Left cardiac atrium (tissue), 4 donors: ENCODE measurements around the gene MPL. TPM values are rescaled to one million over a fixed set of nuclear protein-coding genes. Genes with fewer than 3 reads are reported as not detected.

Experiments used
- ATAC-seq, 2 donors: fragments of 200-7000 bp; cut with Tn5 transposase; one replicate each; pipeline ENCODE4 v1.9.1; 2020; ENCODE audit warnings: mild to moderate bottlenecking in 2 of 2, moderate library complexity in 2 of 2
- DNase-seq: peaks from one replicate; pipeline ENCODE4 v3.0.0-alpha.2; 2020
- intact Hi-C, 2 donors: fragments of 100-400 bp; cut with DNase I; formaldehyde crosslinking; loops; one replicate each; pipeline versions ENCODE4 v1.14.1 to v1.15.1; 2022 to 2023
- total RNA-seq, 2 donors: library from RNA; stranded (reverse); fragmentation: NEBNext Ultra II Directional; extraction: Animal tissue kit (Norgen Biotek cat#: 25700); gene quantifications; one replicate each; pipeline ENCODE4 v1.2.1, GENCODE V29; 2021
- donor health status: DM: no; HTN: yes; CAD: no.
- donor health status: DM: no; HTN: yes; CAD: no; lungs with severe emphysema.
- donor health status: DM: yes; HTN: yes; CAD: no.
- donor health status: Dilated cardiomyopathy.

MPL gene
- total RNA-seq, 2 donors from 2014 or later = 0.44 to 0.65 TPM

- intact Hi-C loops = loop anchor here in 1 of 2 donors (5.0 kb wide), 1 partner anchor 68 kb away; no protein-coding TSS in a partner anchor
- no peak for ATAC-seq
- peak; percentile 30 for DNase-seq
Observed at GRCh38 chr1:43304771-43305300, 32.8 kb upstream of the MPL start.

GRCh38 chr1:43305461-43305860 is 32.2 kb upstream of the MPL start:
- intact Hi-C loops = no loop called here
- DNase-seq = peak; percentile 8
- ATAC-seq = no peak

- intact Hi-C loops = no loop called here
- DNase-seq = peak; percentile 12
- no peak for ATAC-seq
Observed at GRCh38 chr1:43305926-43306687, 31.5 kb upstream of the MPL start.

- no peak for ATAC-seq
- peak; percentile 25 for DNase-seq
- intact Hi-C loops = no loop called here
Observed at GRCh38 chr1:43306688-43307457, 30.7 kb upstream of the MPL start.

GRCh38 chr1:43307458-43308158 is 30.0 kb upstream of the MPL start:
- ATAC-seq (no peak), DNase-seq (peak; percentile 18)
- intact Hi-C loops = no loop called here

GRCh38 chr1:43308635-43309404 is 28.8 kb upstream of the MPL start:
- ATAC-seq = no peak
- intact Hi-C loops = no loop called here
- peak; percentile 12 for DNase-seq

- ATAC-seq (no peak), DNase-seq (no peak)
- intact Hi-C loops = no loop called here
Observed at GRCh38 chr1:43309405-43310025, 28.1 kb upstream of the MPL start.

GRCh38 chr1:43311521-43311920 is 26.1 kb upstream of the MPL start:
- intact Hi-C loops = no loop called here
- DNase-seq = no peak
- ATAC-seq = no peak

- ATAC-seq (no peak), DNase-seq (no peak)
- intact Hi-C loops = no loop called here
Observed at GRCh38 chr1:43312212-43312623, 25.4 kb upstream of the MPL start.

GRCh38 chr1:43312663-43313515 is 24.7 kb upstream of the MPL start:
- ATAC-seq = no peak
- intact Hi-C loops = no loop called here
- no peak for DNase-seq

- intact Hi-C loops = no loop called here
- ATAC-seq = no peak
- no peak for DNase-seq
Observed at GRCh38 chr1:43313771-43314170, 23.8 kb upstream of the MPL start.

- intact Hi-C loops = no loop called here
- DNase-seq (no peak), ATAC-seq (no peak)
Observed at GRCh38 chr1:43314233-43314632, 23.4 kb upstream of the MPL start.

- peak; percentile 7 for DNase-seq
- intact Hi-C loops = no loop called here
- ATAC-seq = no peak
Observed at GRCh38 chr1:43315481-43315880, 22.1 kb upstream of the MPL start.

- ATAC-seq = no peak
- intact Hi-C loops = no loop called here
- DNase-seq = peak; percentile 14
Observed at GRCh38 chr1:43315963-43316737, 21.5 kb upstream of the MPL start.

- ATAC-seq (no peak), DNase-seq (peak; percentile 13)
- intact Hi-C loops = no loop called here
Observed at GRCh38 chr1:43316738-43317520, 20.7 kb upstream of the MPL start.

GRCh38 chr1:43317817-43318471 is 19.7 kb upstream of the MPL start:
- intact Hi-C loops = no loop called here
- DNase-seq (peak; percentile 13), ATAC-seq (peak; percentile 8 to 38)
